HG03196 (cell line): ENCODE measurements around the gene BCAT1.

Source experiments
- ATAC-seq: cut with Tn5 transposase; IDR thresholded peaks from one replicate; pipeline ENCODE4 v1.9.1; 2021; ENCODE audit not compliant: unreplicated experiment

Gene BCAT1

GRCh38 chr12:24772813-24773212, 176.1 kb downstream of the BCAT1 start:
- no peak for ATAC-seq

DNA sequence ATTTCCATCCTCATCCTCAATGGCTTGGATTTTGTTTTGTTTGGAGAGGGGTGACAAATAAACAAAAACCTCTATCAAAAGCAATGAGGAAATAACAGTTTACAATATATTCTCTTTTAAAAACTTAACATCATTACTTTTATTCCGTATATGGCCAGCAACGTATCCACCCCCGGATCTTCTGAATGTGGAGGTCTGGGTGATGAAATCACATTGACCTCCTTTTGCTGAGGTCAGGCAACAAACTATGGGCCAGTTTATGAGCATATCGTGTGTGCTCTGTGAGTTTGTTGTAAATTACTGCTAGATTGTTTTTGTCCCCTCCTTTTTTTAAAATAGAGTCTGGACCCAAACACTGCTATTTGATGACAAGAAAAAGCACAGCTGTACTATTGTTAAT, 178.1 kb downstream of the BCAT1 start:
- ATAC-seq, result no peak

GRCh38 chr12:24770334-24770733, 178.6 kb downstream of the BCAT1 start:
- no peak for ATAC-seq

- no peak for ATAC-seq
These were observed 179.2 kb downstream of the BCAT1 start for GRCh38 chr12:24769682-24770081.

GRCh38 chr12:24768415-24768814, 180.5 kb downstream of the BCAT1 start:
- no peak for ATAC-seq

DNA sequence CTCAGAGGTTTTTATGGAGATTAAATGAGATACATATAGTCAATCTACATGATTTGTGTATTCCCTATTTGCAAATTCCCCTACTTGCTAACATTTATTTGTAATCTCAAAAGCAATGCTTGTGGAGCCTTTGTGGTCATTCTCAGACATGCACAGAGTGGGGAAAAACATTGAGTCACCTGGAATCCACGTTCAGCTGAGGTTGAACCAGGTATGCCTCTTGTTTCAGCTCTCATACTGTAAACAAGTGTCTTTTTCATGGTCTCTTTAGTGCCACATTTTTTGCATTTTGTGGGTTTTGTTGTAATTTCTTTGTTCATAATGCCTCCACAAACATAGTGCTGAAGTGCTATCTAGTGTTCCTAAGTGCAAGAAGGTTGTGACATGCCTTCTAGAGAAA, 181.9 kb downstream of the BCAT1 start:
- no peak for ATAC-seq

GRCh38 chr12:24764712-24765111, 184.2 kb downstream of the BCAT1 start:
- ATAC-seq, result no peak

GRCh38 chr12:24760606-24761378, 188.1 kb downstream of the BCAT1 start:
- no peak for ATAC-seq

DNA sequence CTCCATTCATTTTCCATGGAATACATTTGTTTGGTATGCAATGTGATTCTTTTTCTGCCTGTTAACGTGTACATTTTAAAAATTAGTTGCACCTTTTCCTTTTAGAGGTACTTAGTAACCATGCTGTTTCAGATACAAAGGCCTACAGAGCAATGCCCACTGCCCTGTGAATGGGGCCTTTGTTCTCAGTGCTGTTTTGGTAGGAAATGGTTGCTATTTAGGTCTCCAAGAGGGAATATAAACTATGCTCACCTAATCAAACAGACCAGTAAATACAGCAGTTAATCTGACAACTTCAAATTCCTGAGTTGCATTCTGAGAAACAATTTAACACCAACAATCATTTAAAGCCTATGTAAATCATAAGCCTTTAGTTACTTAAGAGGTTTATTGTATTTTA, 188.7 kb downstream of the BCAT1 start:
- no peak for ATAC-seq
